ENCODE data around the gene CFAP90.

The CFAP90 gene

GRCh38 chr5:7815892-7816534, 34.9 kb downstream of the CFAP90 start:
- no peak for DNase-seq

- no peak for DNase-seq
Measured at GRCh38 chr5:7814816-7815215, 36.1 kb downstream of the CFAP90 start.

- no peak for DNase-seq
Measured at GRCh38 chr5:7813576-7813975, 37.4 kb downstream of the CFAP90 start.

- no peak for DNase-seq
Measured at GRCh38 chr5:7813007-7813406, 37.9 kb downstream of the CFAP90 start.

GRCh38 chr5:7811715-7812114, 39.2 kb downstream of the CFAP90 start:
- DNase-seq: no peak

- DNase-seq: no peak
Measured at GRCh38 chr5:7808998-7809397, 41.9 kb downstream of the CFAP90 start.

GRCh38 chr5:7805379-7805778, 45.6 kb downstream of the CFAP90 start:
- no peak for DNase-seq

- no peak for DNase-seq
Measured at GRCh38 chr5:7803937-7804336, 47.0 kb downstream of the CFAP90 start.

GRCh38 chr5:7802855-7803254, 48.1 kb downstream of the CFAP90 start:
- no peak for DNase-seq

GRCh38 chr5:7801891-7802614, 48.9 kb downstream of the CFAP90 start:
- DNase-seq: no peak

- no peak for DNase-seq
Measured at GRCh38 chr5:7795306-7795705, 55.6 kb downstream of the CFAP90 start.

GRCh38 chr5:7794823-7795222, 56.1 kb downstream of the CFAP90 start:
- no peak for DNase-seq

GRCh38 chr5:7794311-7794710, 56.6 kb downstream of the CFAP90 start:
- no peak for DNase-seq

- no peak for DNase-seq
Measured at GRCh38 chr5:7793895-7794294, 57.0 kb downstream of the CFAP90 start.

- DNase-seq: no peak
Measured at GRCh38 chr5:7789567-7789966, 61.4 kb downstream of the CFAP90 start.

- DNase-seq: no peak
Measured at GRCh38 chr5:7787770-7788169, 63.2 kb downstream of the CFAP90 start.

GRCh38 chr5:7784683-7785380, 66.1 kb downstream of the CFAP90 start:
- no peak for DNase-seq

- DNase-seq: no peak
Measured at GRCh38 chr5:7781899-7782298, 69.0 kb downstream of the CFAP90 start.
